GM12878 (cell line): Measurements from ENCODE around the gene SNN. TPM values are rescaled to one million over a fixed set of nuclear protein-coding genes. Genes with fewer than 3 reads are reported as not detected.
A peak's percentile ranks its signal among the peaks of the same experiment; 100 is the strongest.

Experiments
- ATF2 ChIP-seq: IDR thresholded peaks from 2 replicates; pipeline ENCODE4 v1.6.1; 2012; ENCODE audit warnings: low read length, inconsistent platforms
- BRCA1 ChIP-seq: IDR thresholded peaks from 2 replicates; pipeline ENCODE4 v1.6.1; 2011; ENCODE audit warnings: low read depth, low read length, improper control_type of control experiment
- CEBPZ ChIP-seq: fragments of 150-350 bp; IDR thresholded peaks from 2 replicates; pipeline ENCODE4 v1.6.1; 2016; ENCODE audit warnings: low read depth, low read length
- CHD1 ChIP-seq: IDR thresholded peaks from 2 replicates; pipeline ENCODE4 v1.6.1; 2012; ENCODE audit warnings: low read depth, low read length, improper control_type of control experiment
- CREM ChIP-seq: IDR thresholded peaks from 2 replicates; pipeline ENCODE4 v1.6.1; 2014; ENCODE audit warnings: antibody characterized with exemption, low read depth
- EGR1 ChIP-seq, 2 experiments: IDR thresholded peaks; 1 replicate in 1 of 2; 2 replicates in 1 of 2; pipeline ENCODE4 v1.6.1; 2011 to 2012; ENCODE audit warnings: low read depth in 2 of 2, low read length in 2 of 2, borderline replicate concordance in 1 of 2, mild to moderate bottlenecking in 1 of 2, moderate library complexity in 1 of 2
- FOS ChIP-seq: IDR thresholded peaks from 3 replicates; pipeline ENCODE4 v1.6.1; 2011; ENCODE audit warnings: borderline replicate concordance; ENCODE audit not compliant: insufficient read length; ENCODE audit errors: extremely low read depth
- HDAC2 ChIP-seq: fragments of 200-600 bp; sonication (generic); IDR thresholded peaks from 2 replicates; pipeline ENCODE4 v1.6.1; 2017
- HDGF ChIP-seq: fragments of 450-650 bp; IDR thresholded peaks from 2 replicates; pipeline ENCODE4 v1.6.1; 2016; ENCODE audit warnings: antibody characterized with exemption
- IKZF1 ChIP-seq: fragments of 450-650 bp; conservative IDR thresholded peaks from 2 replicates; pipeline ENCODE4 v1.6.1; 2017; ENCODE audit warnings: antibody characterized with exemption, mild to moderate bottlenecking
- LARP7 ChIP-seq: fragments of 450-650 bp; IDR thresholded peaks from 2 replicates; pipeline ENCODE4 v1.6.1; 2017; ENCODE audit warnings: mild to moderate bottlenecking
- MEF2A ChIP-seq: IDR thresholded peaks from 2 replicates; pipeline ENCODE4 v1.6.1; 2011; ENCODE audit warnings: low read depth, mild to moderate bottlenecking, low read length, moderate library complexity; ENCODE audit not compliant: insufficient read depth
- POLR2AphosphoS5 ChIP-seq: IDR thresholded peaks from 2 replicates; pipeline ENCODE4 v1.6.1; 2011; ENCODE audit warnings: mild to moderate bottlenecking, low read length, inconsistent platforms
- REST ChIP-seq: IDR thresholded peaks from 2 replicates; pipeline ENCODE4 v1.6.1; 2012; ENCODE audit warnings: mild to moderate bottlenecking, low read depth, low read length
- TARDBP ChIP-seq: IDR thresholded peaks from 2 replicates; pipeline ENCODE4 v1.6.1; 2016; ENCODE audit warnings: borderline replicate concordance
- polyA plus RNA-seq, 11 experiments: library from polyadenylated mRNA; depleted of rRNA in 4 of 11; unstranded in 6 of 11; stranded (reverse) in 5 of 11; fragments of >200 nt; fragmentation: Nextera tagmentation in 4 of 11; fragmentation: Illumina TruSeq in 1 of 11; extraction: Ambion mirVana in 4 of 11; extraction: Trizol in 1 of 11; gene quantifications; 1 replicate in 1 of 11; 2 replicates in 10 of 11; pipeline versions ENCODE4 v1.2.1 to v1.2.3, GENCODE V29; 2011 to 2016; ENCODE audit warnings: inconsistent platforms in 2 of 11, missing spikeins in 2 of 11, low read depth in 1 of 11
- total RNA-seq, 4 experiments: library from RNA; depleted of rRNA in 3 of 4; stranded (reverse); fragments of >200 nt in 3 of 4; fragmentation: Illumina TruSeq in 1 of 4; extraction: Trizol in 1 of 4; gene quantifications; 2 replicates each; pipeline versions ENCODE4 v1.2.1 to v1.2.3, GENCODE V29; 2013 to 2021

The SNN gene
- total and polyA plus RNA-seq, 10 of the 15 experiments (the other 5 are each of a cell fraction or from before 2014, with no cell fraction given), result 2.2 to 43.4 (median 27.8) TPM

GRCh38 chr16:11667824-11668622 is at the start of gene SNN (continued):
- TF ChIP-seq MEF2A, result 0 out of 2 replicates have a peak, but pooled peaks have one; percentile 1
- TF ChIP-seq ATF2, result no peak
- peak; percentile 81 for TF ChIP-seq LARP7
- no peak for TF ChIP-seq TARDBP
- TF ChIP-seq IKZF1, result 0 out of 2 replicates have a peak, but pooled peaks have one; percentile 26
- TF ChIP-seq CREM, result no peak
- TF ChIP-seq EGR1 (IDR thresholded peaks at IDR 0.05; ENCODE audit: borderline replicate concordance in 1 of 2, low read depth in 2 of 2, low read length in 2 of 2), result no peak
- no peak for TF ChIP-seq CEBPZ
- no peak for TF ChIP-seq FOS
- TF ChIP-seq REST, result no peak
- TF ChIP-seq POLR2AphosphoS5, result no peak
- no peak for TF ChIP-seq CHD1
- TF ChIP-seq BRCA1, result no peak
- no peak for TF ChIP-seq HDGF
- TF ChIP-seq HDAC2, result no peak
- TF ChIP-seq, all 136 proteins: peak for 15
